Erythroblast (primary cell): Measurements from ENCODE around the gene SNAPC2.
A peak's percentile ranks its signal among the peaks of the same experiment; 100 is the strongest.

Source experiments
- DNase-seq, 2 experiments: peaks; one replicate each; lab custom pipeline; 2025; lab: John Stamatoyannopoulos, UW
- GATA1 ChIP-seq: IDR thresholded peaks from 2 replicates; pipeline ENCODE4 v1.6.1; 2011; ENCODE audit warnings: low read depth, mild to moderate bottlenecking, control low read depth, low read length, moderate library complexity
- POLR2A ChIP-seq: IDR thresholded peaks from 2 replicates; pipeline ENCODE4 v1.6.1; 2011; ENCODE audit warnings: mild to moderate bottlenecking, low read length

SNAPC2 gene

GRCh38 chr19:7961920-7962626 lies 41.9 kb downstream of the SNAPC2 start:
- no peak for DNase-seq
- TF ChIP-seq POLR2A = no peak
- TF ChIP-seq GATA1 = no peak

GRCh38 chr19:7962644-7963268 lies 42.6 kb downstream of the SNAPC2 start:
- no peak for DNase-seq
- no peak for TF ChIP-seq POLR2A
- TF ChIP-seq GATA1 = no peak

- TF ChIP-seq POLR2A = no peak
- no peak for TF ChIP-seq GATA1
- DNase-seq = no peak
These were observed 43.4 kb downstream of the SNAPC2 start for GRCh38 chr19:7963566-7963965.

GRCh38 chr19:7965259-7965841 lies 45.2 kb downstream of the SNAPC2 start:
- no peak for TF ChIP-seq POLR2A
- no peak for TF ChIP-seq GATA1

GRCh38 chr19:7965921-7966665 lies 46.0 kb downstream of the SNAPC2 start:
- DNase-seq = no peak
- no peak for TF ChIP-seq POLR2A

More at GRCh38 chr19:7965259-7965841, 45.2 kb downstream of the SNAPC2 start:
- no peak for DNase-seq

GRCh38 chr19:7968008-7968795 lies 48.1 kb downstream of the SNAPC2 start:
- no peak for TF ChIP-seq GATA1
- TF ChIP-seq POLR2A = no peak
- DNase-seq = no peak

- no peak for TF ChIP-seq GATA1
- no peak for TF ChIP-seq POLR2A
- peak; percentile 77 to 88 for DNase-seq
These were observed 48.8 kb downstream of the SNAPC2 start for GRCh38 chr19:7968796-7969554.

GRCh38 chr19:7969555-7969939 lies 49.4 kb downstream of the SNAPC2 start:
- no peak for DNase-seq
- TF ChIP-seq GATA1 = no peak
- TF ChIP-seq POLR2A = no peak

GRCh38 chr19:7970716-7971448 lies 50.7 kb downstream of the SNAPC2 start:
- peak; percentile 42 to 68 for DNase-seq
- TF ChIP-seq POLR2A (no peak), GATA1 (no peak)

- TF ChIP-seq POLR2A (no peak), GATA1 (no peak)
- no peak for DNase-seq
These were observed 51.7 kb downstream of the SNAPC2 start for GRCh38 chr19:7971553-7972520.
